Activated CD4-positive, alpha-beta T cell treated with anti-CD3 and anti-CD28 coated beads, Interleukin-2, amount 50 U/mL, for 24 hours (primary cell): Measurements from ENCODE around the gene ADSS2.
"Not testable (repeated sequence)": the region's sequence is repeated elsewhere in the genome, so short reads cannot be mapped to it uniquely, and the experiment has no call there.

Source experiments
- DNase-seq, 2 donors: peaks; one replicate each; pipeline ENCODE4 v3.0.0-alpha.2; 2020; ENCODE audit warnings: low read depth in 1 of 2, low spot score in 1 of 2

Gene ADSS2

GRCh38 chr1:244451539-244451950, at the start of gene ADSS2:
ADSS2 (minus strand) TSS chr1:244451909; CDS start chr1:244451817, 92 bp downstream.
- no peak for DNase-seq

- DNase-seq = not testable (repeated sequence)
These were observed 48.8 kb upstream of the ADSS2 start for GRCh38 chr1:244500515-244500914.

GRCh38 chr1:244499484-244499883, 47.8 kb upstream of the ADSS2 start:
- not testable (repeated sequence) for DNase-seq

GRCh38 chr1:244497805-244498204, 46.1 kb upstream of the ADSS2 start:
- DNase-seq = no peak

GRCh38 chr1:244496186-244496585, 44.5 kb upstream of the ADSS2 start:
- DNase-seq = no peak

GRCh38 chr1:244494653-244495052, 42.9 kb upstream of the ADSS2 start:
- no peak for DNase-seq

- DNase-seq = not testable (repeated sequence)
These were observed 33.3 kb upstream of the ADSS2 start for GRCh38 chr1:244484971-244485370.

GRCh38 chr1:244473059-244473605, 21.4 kb upstream of the ADSS2 start:
- DNase-seq = no peak

GRCh38 chr1:244466724-244467123, 15.0 kb upstream of the ADSS2 start:
- DNase-seq = no peak

- DNase-seq = peak; percentile 56 to 64
These were observed 9.7 kb upstream of the ADSS2 start, which contains the start of gene CATSPERE for GRCh38 chr1:244461245-244462071. CATSPERE (plus strand) TSS chr1:244461273; CDS start chr1:244461430, 157 bp downstream.

- DNase-seq = no peak
These were observed 8.5 kb upstream of the ADSS2 start for GRCh38 chr1:244460197-244460596.

- DNase-seq = no peak
These were observed 7.1 kb upstream of the ADSS2 start for GRCh38 chr1:244458781-244459180.

GRCh38 chr1:244456586-244456985, 4.9 kb upstream of the ADSS2 start:
- no peak for DNase-seq

GRCh38 chr1:244454412-244454811, 2.7 kb upstream of the ADSS2 start:
- no peak for DNase-seq

GRCh38 chr1:244451951-244452795, 464 bp upstream of the ADSS2 start:
- DNase-seq = peak; percentile 94 to 98

GRCh38 chr1:244450597-244451538, 841 bp downstream of the ADSS2 start:
- peak; percentile 32 to 40 for DNase-seq

GRCh38 chr1:244449936-244450508, 1.7 kb downstream of the ADSS2 start:
- no peak for DNase-seq

- DNase-seq = no peak
These were observed 3.3 kb downstream of the ADSS2 start for GRCh38 chr1:244448279-244449036.

GRCh38 chr1:244447552-244447951, 4.2 kb downstream of the ADSS2 start:
- DNase-seq = no peak
